LoVo (cell line): Measurements from ENCODE around the gene AMIGO1.
A peak's percentile ranks its signal among the peaks of the same experiment; 100 is the strongest.

Source experiments
- DNase-seq: peaks from one replicate; pipeline ENCODE4 v3.0.0-alpha.2; 2016; ENCODE audit warnings: low spot score

AMIGO1 gene, protein sequence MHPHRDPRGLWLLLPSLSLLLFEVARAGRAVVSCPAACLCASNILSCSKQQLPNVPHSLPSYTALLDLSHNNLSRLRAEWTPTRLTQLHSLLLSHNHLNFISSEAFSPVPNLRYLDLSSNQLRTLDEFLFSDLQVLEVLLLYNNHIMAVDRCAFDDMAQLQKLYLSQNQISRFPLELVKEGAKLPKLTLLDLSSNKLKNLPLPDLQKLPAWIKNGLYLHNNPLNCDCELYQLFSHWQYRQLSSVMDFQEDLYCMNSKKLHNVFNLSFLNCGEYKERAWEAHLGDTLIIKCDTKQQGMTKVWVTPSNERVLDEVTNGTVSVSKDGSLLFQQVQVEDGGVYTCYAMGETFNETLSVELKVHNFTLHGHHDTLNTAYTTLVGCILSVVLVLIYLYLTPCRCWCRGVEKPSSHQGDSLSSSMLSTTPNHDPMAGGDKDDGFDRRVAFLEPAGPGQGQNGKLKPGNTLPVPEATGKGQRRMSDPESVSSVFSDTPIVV

DNA sequence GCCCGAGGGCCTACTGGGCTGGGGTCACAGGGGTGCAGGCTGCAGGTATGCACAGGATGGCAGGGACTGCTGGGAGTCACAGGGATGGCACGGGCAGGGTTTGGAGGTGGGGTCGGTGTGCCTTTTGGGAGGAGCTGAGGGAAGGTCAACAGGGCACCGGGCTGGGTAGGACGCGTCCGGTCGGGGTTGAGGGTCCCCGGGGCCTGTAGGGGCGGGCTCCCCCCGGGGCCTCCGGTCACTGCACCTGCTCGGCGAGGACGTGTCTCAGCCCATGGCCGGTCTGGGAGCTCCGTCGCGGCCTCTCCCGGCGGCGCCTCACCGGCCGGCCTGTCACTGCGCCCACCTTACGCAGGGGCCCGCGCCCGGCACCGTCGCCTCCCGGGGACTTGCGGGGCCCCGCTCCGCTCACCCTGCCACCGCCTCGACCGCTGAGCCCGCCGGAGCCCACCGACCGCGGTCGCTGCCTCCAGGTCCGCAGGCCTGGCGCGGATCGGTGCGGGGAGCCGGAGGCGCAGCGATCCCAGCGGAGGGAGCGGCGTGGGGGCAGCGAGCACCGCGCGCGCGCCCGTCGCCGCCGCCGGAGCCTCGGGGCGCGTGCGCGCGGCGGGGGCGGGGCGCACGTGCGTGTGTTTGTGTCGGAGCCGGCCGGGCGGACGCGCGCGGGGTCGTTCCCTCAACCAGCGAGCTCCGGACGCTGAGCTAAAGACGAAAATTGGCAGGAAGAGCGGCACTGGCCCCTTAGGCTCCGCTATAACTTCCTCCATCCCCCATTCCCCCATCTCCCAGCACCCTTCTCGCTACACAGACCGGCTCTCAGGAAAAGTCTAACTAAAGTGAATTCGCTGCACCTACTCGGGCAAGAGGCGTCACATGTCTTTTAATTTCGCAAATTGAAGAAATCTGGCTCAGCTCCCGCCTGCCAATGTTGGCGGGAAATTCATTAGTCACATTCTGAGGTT is at the start of gene AMIGO1:
Gene AMIGO1, minus strand, starts transcription at position 552 of the 959 bp plus-strand sequence. CDS start 815 bp downstream, outside the sequence.
- peak; percentile 74 for DNase-seq

DNA sequence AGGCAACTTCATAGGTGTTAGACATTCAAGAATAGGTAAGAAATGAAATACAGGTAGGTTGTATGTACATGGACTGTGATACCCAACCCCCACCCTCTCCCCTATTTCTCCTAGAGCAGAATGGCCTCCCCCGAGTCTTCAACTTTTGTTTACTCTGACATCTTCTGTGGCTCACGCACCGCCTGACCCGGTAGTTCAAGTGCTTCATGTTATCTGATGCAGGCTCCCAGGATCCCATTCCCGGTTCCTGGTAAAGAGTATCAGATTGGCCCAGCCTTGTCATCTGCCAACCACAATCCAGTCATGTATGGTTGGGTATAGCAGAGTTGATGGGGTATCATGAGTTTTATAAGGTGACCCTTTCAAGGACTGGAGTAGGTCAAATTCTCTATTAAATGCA is 48.0 kb upstream of the AMIGO1 start:
- DNase-seq, result no peak

DNA sequence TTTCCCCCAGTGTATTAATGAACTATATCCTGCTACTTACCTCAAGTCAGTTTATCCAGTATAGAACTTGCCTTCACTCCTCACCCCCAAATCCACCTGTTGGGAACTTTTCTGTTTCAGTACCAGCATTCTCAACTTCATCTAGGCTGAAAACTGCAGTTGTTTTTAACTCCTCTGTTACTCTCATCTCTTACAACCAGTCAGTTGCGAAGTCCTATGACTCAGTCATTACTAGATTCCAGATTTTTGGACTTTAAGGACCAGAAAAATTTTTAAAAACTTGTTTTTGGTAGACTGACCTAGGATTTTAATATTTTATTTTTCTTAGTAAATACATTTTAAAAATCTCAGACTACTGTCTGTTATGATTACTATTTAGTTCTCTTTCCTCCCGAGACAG is 47.0 kb upstream of the AMIGO1 start:
- no peak for DNase-seq

DNA sequence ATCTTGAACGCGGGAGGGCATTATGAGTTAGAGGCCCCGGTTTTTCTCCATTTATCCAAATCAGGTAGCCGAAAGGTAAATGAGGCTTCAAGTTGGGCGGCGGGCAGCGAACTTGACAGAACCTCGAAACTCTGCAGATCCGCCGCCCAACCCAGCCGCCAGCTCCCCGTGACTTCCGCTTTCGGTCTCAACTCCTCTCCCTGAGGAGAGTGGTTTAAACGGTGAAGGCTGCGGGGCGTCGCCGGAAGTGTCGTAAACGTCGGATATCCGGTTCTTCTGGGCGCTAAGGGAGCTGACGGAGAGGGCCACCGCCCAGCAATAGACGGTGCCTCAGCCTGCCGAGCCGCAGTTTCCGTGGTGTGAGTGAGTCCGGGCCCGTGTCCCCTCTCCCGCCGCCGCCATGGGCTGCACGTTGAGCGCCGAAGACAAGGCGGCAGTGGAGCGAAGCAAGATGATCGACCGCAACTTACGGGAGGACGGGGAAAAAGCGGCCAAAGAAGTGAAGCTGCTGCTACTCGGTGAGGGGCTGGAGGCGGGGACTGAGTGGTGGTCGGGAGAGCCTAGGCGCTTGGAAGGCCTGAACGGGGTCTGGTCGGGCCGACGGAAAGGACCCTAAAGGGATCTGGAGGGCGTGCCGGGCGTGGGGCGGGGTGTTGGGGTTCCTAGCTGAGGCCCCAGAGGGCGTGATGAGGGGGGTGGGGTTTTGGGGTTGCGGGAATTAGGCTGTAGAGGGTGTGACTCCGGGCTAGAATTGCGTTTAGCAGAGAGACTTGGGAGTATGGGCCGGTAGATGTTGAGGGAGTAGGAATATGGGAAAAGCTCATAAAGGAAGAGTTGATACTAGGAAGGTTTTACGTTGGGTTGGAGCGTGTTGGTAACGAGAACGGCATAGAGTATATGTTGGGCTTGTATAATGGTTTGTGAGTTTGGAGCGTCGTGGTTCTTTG is 39.1 kb upstream of the AMIGO1 start, which contains the start of gene GNAI3:
Gene GNAI3, plus strand, starts transcription at position 295 of the 947 bp plus-strand sequence. Its CDS starts 106 bp downstream, at position 401.
- peak; percentile 95 for DNase-seq

DNA sequence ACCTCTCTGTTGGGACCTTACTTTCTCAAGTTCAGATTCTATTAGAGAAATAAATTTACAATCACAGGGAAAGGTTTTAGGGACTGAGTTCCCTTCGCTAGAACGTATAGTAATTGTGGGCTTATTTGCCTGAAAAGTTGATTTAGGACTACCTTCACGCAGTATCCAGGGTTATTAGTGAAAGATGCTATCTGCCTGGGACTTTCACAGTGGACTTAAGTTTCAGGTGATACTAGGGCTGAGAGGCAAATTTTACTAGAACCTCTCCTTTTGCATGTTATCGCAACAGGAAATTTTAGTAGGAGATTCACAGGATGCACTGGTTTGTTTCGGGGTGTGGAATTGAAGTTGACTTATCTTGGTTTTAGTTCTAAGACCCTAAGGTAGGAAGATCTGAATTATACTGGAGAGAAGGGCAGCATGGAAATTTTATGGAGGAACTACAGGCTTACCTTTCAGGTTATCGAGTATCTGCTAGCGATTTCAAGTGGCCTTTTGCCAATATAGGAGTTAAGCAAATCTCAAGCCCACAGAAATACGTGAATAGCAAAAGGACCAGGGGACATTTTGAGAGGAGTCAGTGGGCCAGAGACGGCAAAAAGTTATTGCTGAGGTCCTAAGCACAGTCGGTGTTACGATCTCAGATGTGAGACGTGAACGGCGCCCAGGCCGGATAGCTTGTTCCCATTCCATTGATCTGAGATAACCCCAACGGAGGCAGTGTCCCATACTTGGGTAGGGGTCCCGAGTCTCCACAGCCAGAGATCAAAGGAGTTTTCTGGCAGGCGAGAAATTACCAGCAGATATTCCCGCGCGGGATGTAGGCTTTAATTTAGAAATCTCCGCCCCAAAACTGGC is 38.2 kb upstream of the AMIGO1 start:
- DNase-seq, result no peak

DNA sequence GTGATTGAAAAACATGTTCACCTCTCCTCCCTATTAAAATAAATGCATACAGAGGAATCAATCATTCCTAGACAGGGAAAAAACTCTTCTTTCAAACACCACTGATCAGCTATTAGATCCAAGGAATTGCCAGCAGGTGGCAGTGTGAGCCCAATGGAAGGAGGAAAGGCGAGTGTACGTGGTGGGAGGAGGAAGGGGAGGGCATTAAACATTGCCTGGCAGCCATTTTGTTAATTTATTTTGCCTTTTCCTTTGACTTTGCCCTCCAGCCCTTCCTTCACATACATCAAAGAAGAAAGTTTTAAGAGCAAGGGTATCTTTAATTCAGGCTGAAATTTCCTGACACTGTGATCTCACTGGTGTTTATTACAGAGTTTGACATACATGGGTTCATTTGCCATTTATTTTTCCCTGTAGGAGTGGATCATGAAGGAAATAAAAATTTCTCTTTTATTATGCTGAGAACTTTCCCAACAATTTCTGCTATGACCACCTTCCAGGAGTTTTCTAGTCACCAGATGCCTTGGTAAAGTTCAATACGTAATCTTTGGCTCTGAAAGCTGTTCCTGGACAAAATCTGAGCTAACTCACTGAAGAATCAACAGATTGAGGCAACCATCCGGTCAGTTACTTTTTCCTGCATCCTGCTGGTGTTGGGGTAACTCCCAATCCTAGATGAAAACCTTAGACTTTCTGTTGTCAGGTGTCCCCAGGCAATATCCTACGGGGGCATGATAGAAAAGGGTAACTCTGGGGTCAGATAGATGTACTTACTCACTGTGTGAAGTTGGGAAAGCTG is 37.0 kb upstream of the AMIGO1 start:
- peak; percentile 93 for DNase-seq

DNA sequence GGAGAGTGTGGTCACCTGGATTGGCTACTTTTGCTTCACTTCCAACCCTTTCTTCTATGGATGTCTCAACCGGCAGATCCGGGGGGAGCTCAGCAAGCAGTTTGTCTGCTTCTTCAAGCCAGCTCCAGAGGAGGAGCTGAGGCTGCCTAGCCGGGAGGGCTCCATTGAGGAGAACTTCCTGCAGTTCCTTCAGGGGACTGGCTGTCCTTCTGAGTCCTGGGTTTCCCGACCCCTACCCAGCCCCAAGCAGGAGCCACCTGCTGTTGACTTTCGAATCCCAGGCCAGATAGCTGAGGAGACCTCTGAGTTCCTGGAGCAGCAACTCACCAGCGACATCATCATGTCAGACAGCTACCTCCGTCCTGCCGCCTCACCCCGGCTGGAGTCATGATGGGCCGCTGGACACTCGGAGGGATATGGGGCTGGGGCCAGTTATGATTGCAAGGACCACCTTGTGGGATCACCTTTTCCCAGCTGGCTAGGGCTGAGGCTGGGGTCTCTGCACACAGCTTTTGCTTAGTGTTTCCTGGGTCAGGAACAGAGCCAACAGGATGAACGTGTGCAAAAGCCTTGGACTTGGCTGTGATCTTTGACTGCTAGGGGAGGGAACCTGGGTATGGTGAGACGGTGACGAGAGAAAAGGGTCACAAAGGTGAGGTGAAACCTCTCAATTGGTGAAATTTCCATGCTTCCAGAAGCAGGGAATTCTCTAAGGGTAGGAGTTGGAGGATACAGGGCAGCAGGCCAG is 34.6 kb upstream of the AMIGO1 start:
- no peak for DNase-seq

DNA sequence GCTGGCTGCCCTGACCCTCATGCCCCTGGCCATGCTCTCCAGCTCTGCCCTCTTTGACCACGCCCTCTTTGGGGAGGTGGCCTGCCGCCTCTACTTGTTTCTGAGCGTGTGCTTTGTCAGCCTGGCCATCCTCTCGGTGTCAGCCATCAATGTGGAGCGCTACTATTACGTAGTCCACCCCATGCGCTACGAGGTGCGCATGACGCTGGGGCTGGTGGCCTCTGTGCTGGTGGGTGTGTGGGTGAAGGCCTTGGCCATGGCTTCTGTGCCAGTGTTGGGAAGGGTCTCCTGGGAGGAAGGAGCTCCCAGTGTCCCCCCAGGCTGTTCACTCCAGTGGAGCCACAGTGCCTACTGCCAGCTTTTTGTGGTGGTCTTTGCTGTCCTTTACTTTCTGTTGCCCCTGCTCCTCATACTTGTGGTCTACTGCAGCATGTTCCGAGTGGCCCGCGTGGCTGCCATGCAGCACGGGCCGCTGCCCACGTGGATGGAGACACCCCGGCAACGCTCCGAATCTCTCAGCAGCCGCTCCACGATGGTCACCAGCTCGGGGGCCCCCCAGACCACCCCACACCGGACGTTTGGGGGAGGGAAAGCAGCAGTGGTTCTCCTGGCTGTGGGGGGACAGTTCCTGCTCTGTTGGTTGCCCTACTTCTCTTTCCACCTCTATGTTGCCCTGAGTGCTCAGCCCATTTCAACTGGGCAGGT is 33.9 kb upstream of the AMIGO1 start:
- DNase-seq, result no peak

DNA sequence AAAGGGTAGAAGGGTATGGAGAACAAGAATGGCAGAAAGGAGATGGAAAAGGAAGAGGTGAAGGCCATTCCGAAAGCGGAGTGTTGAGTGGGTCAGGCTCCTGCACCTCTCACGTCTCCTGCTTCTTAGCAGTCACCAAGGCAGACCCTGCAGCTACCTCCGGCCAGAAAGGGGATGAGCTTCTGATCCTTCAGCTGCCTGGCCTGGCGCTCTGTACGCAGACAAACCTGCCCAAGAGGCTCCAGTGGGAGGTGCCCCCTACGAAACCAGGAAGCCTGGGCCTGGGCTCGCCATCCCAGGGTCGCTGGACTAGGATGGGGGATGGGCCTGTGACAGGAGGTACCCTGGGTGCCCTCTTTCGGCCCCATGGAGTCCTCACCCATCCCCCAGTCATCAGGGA is 33.1 kb upstream of the AMIGO1 start:
- no peak for DNase-seq

DNA sequence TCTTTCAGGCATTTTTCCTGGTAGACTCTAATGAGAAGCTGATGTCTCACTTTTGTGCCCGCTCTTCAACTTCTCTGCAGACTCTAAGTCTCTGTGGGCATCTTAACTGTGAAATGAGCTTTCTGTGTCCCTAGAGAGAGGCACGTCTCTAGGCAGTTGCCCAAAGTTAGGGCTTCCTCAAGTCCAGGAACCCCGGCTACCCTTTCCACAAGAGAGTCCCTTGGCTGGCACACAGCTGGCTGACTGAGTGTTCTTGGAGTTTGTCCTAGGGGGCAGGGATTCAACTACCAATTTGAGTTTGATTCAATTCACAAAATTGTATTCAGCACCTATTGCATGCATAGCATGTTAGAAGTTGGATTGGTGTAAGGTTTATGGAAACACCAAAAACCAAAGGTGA is 31.6 kb upstream of the AMIGO1 start:
- no peak for DNase-seq

DNA sequence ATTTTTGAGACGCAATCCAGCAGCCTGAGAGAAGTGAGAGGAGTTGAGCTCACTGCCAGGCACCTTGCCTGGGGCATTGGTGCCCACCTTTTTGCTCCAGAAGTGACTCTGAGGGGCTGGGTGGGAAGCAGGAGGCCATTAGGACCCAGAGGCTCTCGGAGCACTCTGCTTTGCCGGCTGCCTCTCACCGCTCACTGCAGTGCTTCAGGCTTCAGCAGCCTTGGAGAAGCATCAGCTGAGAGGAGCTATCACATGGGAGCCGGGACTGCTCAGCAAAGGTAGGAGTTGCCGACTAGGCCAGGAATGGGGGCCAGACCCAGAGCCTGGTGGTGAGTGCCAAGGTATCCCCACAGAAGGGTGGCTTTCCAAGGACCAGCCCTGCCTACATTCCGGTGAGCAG is 30.1 kb upstream of the AMIGO1 start, which contains the start of gene GPR61:
Gene GPR61, plus strand, starts transcription at position 197 of the 400 bp plus-strand sequence. CDS start 3,151 bp downstream, outside the sequence.
- DNase-seq, result no peak

DNA sequence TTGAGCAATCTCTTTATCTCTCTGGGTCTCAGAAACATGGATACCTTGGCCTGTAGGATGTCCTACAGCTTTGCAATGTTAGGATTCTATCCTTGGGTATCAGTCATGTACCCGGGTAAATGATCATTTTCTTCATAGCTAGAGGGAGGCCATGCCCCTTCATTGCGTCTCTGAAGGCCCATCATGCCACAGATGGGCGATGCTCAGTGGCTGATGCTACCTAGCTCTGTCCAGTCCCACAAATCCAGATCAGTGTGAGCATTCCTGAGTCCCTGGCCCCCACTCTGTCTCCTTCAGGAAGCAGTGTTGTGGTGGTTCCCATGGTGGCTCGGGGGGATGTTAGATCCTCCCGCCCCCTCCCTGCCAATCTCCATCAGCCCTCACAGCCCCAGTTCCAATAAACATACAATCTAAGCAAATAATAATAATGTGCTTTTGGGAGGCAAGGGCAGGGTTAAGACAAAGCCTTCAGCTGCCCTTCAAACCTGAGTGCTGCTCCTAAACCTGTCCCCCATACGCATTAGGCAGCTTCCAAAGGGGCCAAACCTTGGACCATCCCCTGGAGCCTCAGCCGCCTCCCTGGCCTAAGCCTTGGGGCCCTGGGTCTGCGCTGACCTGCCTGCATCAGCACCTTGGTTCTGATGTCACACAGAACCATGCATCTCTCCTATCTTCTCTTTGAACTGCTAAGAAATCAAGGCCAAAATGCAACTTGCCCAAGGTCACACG is 29.5 kb upstream of the AMIGO1 start:
- DNase-seq, result no peak

DNA sequence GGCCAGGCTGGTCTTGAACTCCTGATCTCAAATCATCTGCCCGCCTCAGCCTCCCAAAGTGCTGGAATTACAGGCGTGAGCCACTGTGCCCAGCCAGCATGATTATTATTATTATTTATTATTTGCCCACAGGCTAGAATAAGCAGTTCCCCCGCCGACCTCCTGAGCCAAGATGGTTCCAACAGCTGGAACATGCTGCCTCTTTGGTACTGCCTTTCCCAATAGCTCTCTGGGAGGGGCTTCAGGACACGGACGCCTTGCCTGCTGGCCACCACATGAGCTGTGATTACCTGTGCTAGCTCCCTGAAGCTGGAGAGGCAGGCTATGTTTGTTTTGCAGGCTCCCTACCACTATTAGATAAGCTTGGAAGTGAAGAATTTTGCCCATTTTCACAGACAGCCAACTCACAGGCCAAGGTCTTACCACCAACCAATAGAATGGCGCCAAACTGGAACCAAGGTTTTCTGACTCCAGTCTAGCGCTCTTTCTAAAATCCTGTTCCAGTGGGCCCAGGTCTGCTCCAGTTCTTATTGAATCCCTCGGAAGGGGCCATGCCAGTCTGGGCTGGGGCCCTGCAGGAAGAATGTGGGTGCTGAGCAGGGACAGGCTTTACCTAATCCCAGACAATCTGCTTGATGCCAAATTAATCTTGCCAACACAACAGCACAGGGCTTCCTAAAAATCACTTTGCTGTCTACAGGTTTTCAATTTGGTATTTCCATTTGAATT is 28.1 kb upstream of the AMIGO1 start:
- DNase-seq, result no peak

DNA sequence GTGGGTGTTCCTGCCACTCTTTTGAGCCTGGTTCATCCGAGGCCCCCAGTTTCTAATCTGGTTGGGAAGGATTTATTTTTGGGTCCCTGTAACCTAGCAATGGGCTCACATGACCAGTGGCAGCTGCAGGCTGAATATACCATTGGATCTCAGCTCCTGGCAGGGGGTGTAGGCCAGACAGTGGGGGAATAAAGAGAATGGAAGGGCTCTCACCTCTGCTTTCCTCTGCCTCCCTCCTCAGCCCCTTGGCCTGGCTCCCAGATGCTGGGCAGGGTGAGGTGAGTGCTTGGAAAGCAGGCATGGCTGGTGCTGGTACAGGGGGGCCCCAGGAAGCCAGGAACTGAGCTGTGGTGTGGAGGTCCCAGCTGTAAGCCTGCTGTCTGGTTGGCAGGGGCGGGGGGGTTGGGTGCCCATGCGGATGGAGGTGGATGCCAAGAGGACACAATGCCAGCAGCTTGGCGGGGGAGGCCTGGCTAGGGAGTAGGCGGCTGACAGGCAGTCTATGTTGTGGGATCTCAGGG is 26.5 kb upstream of the AMIGO1 start:
- DNase-seq, result no peak

DNA sequence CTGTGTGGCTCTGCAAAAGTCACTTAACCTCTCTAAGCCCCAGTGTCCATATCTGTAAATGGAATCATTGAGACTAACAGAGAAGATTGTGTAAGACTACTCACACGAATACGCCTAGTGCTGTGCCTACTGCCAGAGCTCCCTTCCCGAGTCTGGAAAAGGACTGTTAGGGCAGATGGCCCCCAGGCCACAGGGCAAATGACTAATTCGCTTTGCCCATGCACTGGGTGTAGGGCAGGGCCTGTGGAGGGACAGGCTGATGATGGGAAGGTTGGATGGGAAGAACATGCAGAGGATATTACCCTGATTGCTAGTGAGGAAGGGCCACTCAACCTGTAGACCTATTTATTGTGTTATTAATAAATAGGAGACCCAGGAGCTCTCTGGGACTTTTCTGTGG is 26.0 kb upstream of the AMIGO1 start:
- no peak for DNase-seq

DNA sequence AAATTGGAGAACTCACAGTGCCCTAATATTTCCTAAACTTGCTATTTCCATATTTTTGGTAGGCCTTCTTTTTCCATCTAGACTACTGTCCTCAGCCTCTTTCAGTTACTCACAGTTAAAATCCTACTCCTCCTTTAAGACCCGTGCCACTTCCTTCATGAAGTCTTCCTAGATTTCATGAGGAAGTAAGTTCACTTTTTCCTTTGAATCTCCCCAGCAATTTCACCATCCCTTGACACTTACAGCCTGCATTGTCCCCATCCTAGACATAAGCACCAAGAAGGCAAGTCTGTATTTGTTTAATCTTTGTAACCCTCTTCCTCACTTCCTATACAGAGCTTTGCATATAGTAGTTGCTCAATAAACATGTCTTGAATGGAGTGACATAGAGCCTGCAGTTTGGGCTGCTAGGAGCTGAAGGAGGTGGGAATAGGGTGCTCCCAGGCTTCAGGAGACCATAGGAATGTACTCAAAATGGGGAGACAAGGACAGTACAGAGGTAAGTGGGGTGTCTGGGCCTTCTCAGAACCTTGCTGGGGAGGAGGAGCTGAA is 24.9 kb upstream of the AMIGO1 start:
- DNase-seq, result no peak
